Caco-2 (cell line): ENCODE data around the gene OR9G1. TPM values are rescaled to one million over a fixed set of nuclear protein-coding genes. Genes with fewer than 3 reads are reported as not detected.
"Not testable (repeated sequence)": the region's sequence is repeated elsewhere in the genome, so short reads cannot be mapped to it uniquely, and the experiment has no call there.

Source experiments
- BruUV-seq: library from RNA; stranded (reverse); fragments of 400-500 nt; replicated peaks from 2 replicates; lab custom pipeline; 2021; lab: Mats Ljungman, UMichigan
- CTCF ChIA-PET: fragments of 300-600 bp; sonication (Branson Sonifier 250); formaldehyde crosslinking; loops from one replicate; lab custom pipeline; 2022; ENCODE audit warnings: antibody characterized with exemption; lab: Charles Lee
- POLR2A ChIA-PET: fragments of 300-600 bp; sonication (Branson Sonifier 250); formaldehyde crosslinking; loops from one replicate; lab custom pipeline; 2022; ENCODE audit warnings: antibody characterized with exemption; lab: Charles Lee
- DNase-seq, 2 experiments: peaks; one replicate each; pipeline versions ENCODE4 v3.0.0 to v3.0.0-alpha.2; 2020 to 2022
- H3K27me3 ChIP-seq: replicated peaks from 2 replicates; pipeline ENCODE4 v1.6.0; 2011; ENCODE audit warnings: low read length; ENCODE audit not compliant: control insufficient read depth, insufficient read depth
- H3K36me3 ChIP-seq: 2 replicates; pipeline ENCODE4 v1.5.1; 2011; ENCODE audit warnings: low read length; ENCODE audit not compliant: control insufficient read depth, insufficient read depth
- H3K4me1 ChIP-seq: fragments of 250-450 bp; sonication (Bioruptor Pico); 2 replicates; pipeline ENCODE4 v1.5.1; 2020; ENCODE audit warnings: mild to moderate bottlenecking
- H3K4me3 ChIP-seq: 2 replicates; pipeline ENCODE4 v1.5.1; 2011; ENCODE audit warnings: low read depth, mild to moderate bottlenecking, control low read depth, low read length
- H3K9me3 ChIP-seq: fragments of 250-450 bp; sonication (Bioruptor Pico); 2 replicates; pipeline ENCODE4 v1.5.1; 2020; ENCODE audit warnings: mild to moderate bottlenecking, moderate library complexity
- H3K27ac Mint-ChIP-seq: one replicate; pipeline ENCODE4 v1.8.0; 2022; ENCODE audit warnings: mixed read lengths; ENCODE audit not compliant: unreplicated experiment
- H3K27me3 Mint-ChIP-seq: one replicate; pipeline ENCODE4 v1.8.0; 2022; ENCODE audit warnings: mixed read lengths; ENCODE audit not compliant: insufficient read depth, unreplicated experiment
- H3K36me3 Mint-ChIP-seq: one replicate; pipeline ENCODE4 v1.8.0; 2022; ENCODE audit warnings: mild to moderate bottlenecking, mixed read lengths; ENCODE audit not compliant: insufficient read depth, unreplicated experiment
- H3K4me1 Mint-ChIP-seq: one replicate; pipeline ENCODE4 v1.8.0; 2022; ENCODE audit warnings: low read depth, mixed read lengths; ENCODE audit not compliant: unreplicated experiment
- H3K4me3 Mint-ChIP-seq: one replicate; pipeline ENCODE4 v1.8.0; 2022; ENCODE audit warnings: mild to moderate bottlenecking, moderate library complexity, mixed read lengths; ENCODE audit not compliant: unreplicated experiment
- H3K9me3 Mint-ChIP-seq: one replicate; pipeline ENCODE4 v1.8.0; 2022; ENCODE audit warnings: mixed read lengths; ENCODE audit not compliant: unreplicated experiment
- CTCF ChIP-seq, 2 experiments: fragments of 200-600 bp in 1 of 2; IDR thresholded peaks; 1 replicate in 1 of 2; 2 replicates in 1 of 2; pipeline versions ENCODE4 v1.5.1 to v1.8.0; 2011 to 2022; ENCODE audit warnings: antibody characterized with exemption in 1 of 2, control low read depth in 1 of 2, inconsistent platforms in 1 of 2, low read depth in 1 of 2, low read length in 1 of 2, mild to moderate bottlenecking in 1 of 2, moderate library complexity in 1 of 2; ENCODE audit not compliant: insufficient read depth in 1 of 2, severe bottlenecking in 1 of 2, unreplicated experiment in 1 of 2
- intact Hi-C: fragments of 100-400 bp; cut with micrococcal nuclease; formaldehyde crosslinking; loops from one replicate; pipeline ENCODE4 v1.10.0; 2022; ENCODE audit not compliant: unreplicated experiment
- total RNA-seq: library from RNA; stranded (reverse); gene quantifications from 2 replicates; pipeline ENCODE4 v1.2.3, GENCODE V29; 2022

OR9G1 gene
- total RNA-seq, 1 experiment from 2014 or later, result not detected

- no peaks in the 10 kb centered on the region for H3K9me3 ChIP-seq
- Mint-ChIP-seq H3K9me3 (no peaks in the 10 kb centered on the region), H3K36me3 (no peaks in the 10 kb centered on the region), H3K27ac (no peak overlapping the region), H3K4me3 (no peak overlapping the region), H3K27me3 (peaks cover 6% of the 10 kb centered on the region), H3K4me1 (no peaks in the 10 kb centered on the region)
- intact Hi-C loops, result no loop called here
- no peaks in the 10 kb centered on the region for H3K27me3 ChIP-seq
- POLR2A ChIA-PET, result no interaction called here
- H3K36me3 ChIP-seq, result no peaks in the 10 kb centered on the region
- no peaks in the 10 kb centered on the region for H3K4me1 ChIP-seq
- no peak for DNase-seq
- BruUV-seq, result no TSS peak
- CTCF ChIA-PET, result no interaction called here
- no peak overlapping the region for H3K4me3 ChIP-seq
- TF ChIP-seq CTCF (IDR thresholded peaks at IDR 0.05; ENCODE audit: insufficient read depth in 1 of 2, low read depth in 1 of 2, low read length in 1 of 2, severe bottlenecking in 1 of 2, unreplicated experiment in 1 of 2), result no peak
Observed at GRCh38 chr11:56670984-56671383, 27.9 kb upstream of the OR9G1 start.

- no peak for TF ChIP-seq CTCF (IDR thresholded peaks at IDR 0.05; ENCODE audit: insufficient read depth in 1 of 2, low read depth in 1 of 2, low read length in 1 of 2, severe bottlenecking in 1 of 2, unreplicated experiment in 1 of 2)
- Histone ChIP-seq H3K4me3 (no peak overlapping the region), H3K27me3 (no peaks in the 10 kb centered on the region), H3K36me3 (no peaks in the 10 kb centered on the region), H3K9me3 (no peaks in the 10 kb centered on the region), H3K4me1 (no peaks in the 10 kb centered on the region)
- no peak overlapping the region for H3K4me3 Mint-ChIP-seq
- no peaks in the 10 kb centered on the region for H3K36me3 Mint-ChIP-seq
- BruUV-seq, result no TSS peak
- intact Hi-C loops, result no loop called here
- DNase-seq, result no peak
- CTCF ChIA-PET, result no interaction called here
- no peaks in the 10 kb centered on the region for H3K4me1 Mint-ChIP-seq
- H3K9me3 Mint-ChIP-seq, result no peaks in the 10 kb centered on the region
- POLR2A ChIA-PET, result no interaction called here
- H3K27ac Mint-ChIP-seq, result no peak overlapping the region
- H3K27me3 Mint-ChIP-seq, result peaks cover 4% of the 10 kb centered on the region
Observed at GRCh38 chr11:56688554-56689100, 10.3 kb upstream of the OR9G1 start.

GRCh38 chr11:56691179-56691578 lies 7.7 kb upstream of the OR9G1 start:
- H3K4me3 Mint-ChIP-seq, H3K9me3 Mint-ChIP-seq, POLR2A ChIA-PET, H3K27ac Mint-ChIP-seq, H3K4me1 Mint-ChIP-seq, intact Hi-C loops, H3K36me3 Mint-ChIP-seq, H3K9me3 ChIP-seq, DNase-seq, H3K36me3 ChIP-seq, H3K27me3 Mint-ChIP-seq, CTCF ChIA-PET, BruUV-seq, H3K4me3 ChIP-seq, H3K27me3 ChIP-seq, H3K4me1 ChIP-seq: not testable (repeated sequence)

- BruUV-seq, result no TSS peak
- H3K4me3 Mint-ChIP-seq, result no peak overlapping the region
- TF ChIP-seq CTCF (IDR thresholded peaks at IDR 0.05; ENCODE audit: insufficient read depth in 1 of 2, low read depth in 1 of 2, low read length in 1 of 2, severe bottlenecking in 1 of 2, unreplicated experiment in 1 of 2), result no peak
- POLR2A ChIA-PET, result no interaction called here
- no peaks in the 10 kb centered on the region for H3K9me3 Mint-ChIP-seq
- CTCF ChIA-PET, result no interaction called here
- H3K9me3 ChIP-seq, result no peaks in the 10 kb centered on the region
- no peak overlapping the region for H3K4me3 ChIP-seq
- intact Hi-C loops, result no loop called here
- no peak for DNase-seq
- H3K4me1 ChIP-seq, result no peaks in the 10 kb centered on the region
- no peaks in the 10 kb centered on the region for H3K4me1 Mint-ChIP-seq
- peaks cover 7% of the 10 kb centered on the region for H3K27me3 Mint-ChIP-seq
- H3K36me3 ChIP-seq, result no peaks in the 10 kb centered on the region
- H3K36me3 Mint-ChIP-seq, result no peaks in the 10 kb centered on the region
- H3K27ac Mint-ChIP-seq, result no peak overlapping the region
- no peaks in the 10 kb centered on the region for H3K27me3 ChIP-seq
Observed at GRCh38 chr11:56693428-56693827, 5.5 kb upstream of the OR9G1 start.
